Nephron (organoid): Measurements from ENCODE around the gene PKIB.

ENCODE experiments used
- H3K27ac Mint-ChIP-seq, 3 experiments: 2 replicates each; pipeline ENCODE4 v1.8.0; 2020; ENCODE audit warnings: mixed read lengths in 3 of 3, mild to moderate bottlenecking in 2 of 3, moderate library complexity in 1 of 3
- H3K27me3 Mint-ChIP-seq: 2 replicates; pipeline ENCODE4 v1.8.0; 2021; ENCODE audit warnings: low read depth, mild to moderate bottlenecking, moderate library complexity, mixed read lengths
- H3K36me3 Mint-ChIP-seq: 2 replicates; pipeline ENCODE4 v1.8.0; 2020; ENCODE audit warnings: low read depth, mixed read lengths
- H3K4me1 Mint-ChIP-seq: 2 replicates; pipeline ENCODE4 v1.8.0; 2020; ENCODE audit warnings: mixed read lengths
- H3K4me3 Mint-ChIP-seq, 3 experiments: 2 replicates each; pipeline ENCODE4 v1.8.0; 2020; ENCODE audit warnings: mild to moderate bottlenecking in 3 of 3, mixed read lengths in 3 of 3, moderate library complexity in 2 of 3
- H3K9me3 Mint-ChIP-seq: 2 replicates; pipeline ENCODE4 v1.8.0; 2020; ENCODE audit warnings: mixed read lengths
- CTCF ChIP-seq, 3 experiments: fragments of 200-600 bp; sonication (generic); IDR thresholded peaks; one replicate each; pipeline ENCODE4 v1.5.0; 2021; ENCODE audit warnings: antibody characterized with exemption in 3 of 3; ENCODE audit not compliant: unreplicated experiment in 3 of 3

The PKIB gene

GRCh38 chr6:122649701-122650100, 39.5 kb downstream of the PKIB start:
- Mint-ChIP-seq H3K9me3 (no peaks in the 10 kb centered on the region), H3K27ac (no peak overlapping the region), H3K4me3 (no peak overlapping the region), H3K36me3 (no peaks in the 10 kb centered on the region), H3K27me3 (peaks cover 6% of the 10 kb centered on the region), H3K4me1 (no peaks in the 10 kb centered on the region)
- TF ChIP-seq CTCF (IDR thresholded peaks at IDR 0.05; ENCODE audit: unreplicated experiment in 3 of 3): no peak

GRCh38 chr6:122650403-122650802, 40.2 kb downstream of the PKIB start:
- Mint-ChIP-seq H3K27me3 (peaks cover 2% of the 10 kb centered on the region), H3K4me3 (no peak overlapping the region), H3K4me1 (no peaks in the 10 kb centered on the region), H3K36me3 (no peaks in the 10 kb centered on the region), H3K9me3 (no peaks in the 10 kb centered on the region), H3K27ac (no peak overlapping the region)
- TF ChIP-seq CTCF (IDR thresholded peaks at IDR 0.05; ENCODE audit: unreplicated experiment in 3 of 3): no peak

- no peaks in the 10 kb centered on the region for H3K4me1 Mint-ChIP-seq
- H3K36me3 Mint-ChIP-seq: no peaks in the 10 kb centered on the region
- H3K9me3 Mint-ChIP-seq: no peaks in the 10 kb centered on the region
- H3K4me3 Mint-ChIP-seq: no peak overlapping the region
- H3K27ac Mint-ChIP-seq: no peak overlapping the region
- no peak for TF ChIP-seq CTCF (IDR thresholded peaks at IDR 0.05; ENCODE audit: unreplicated experiment in 3 of 3)
- H3K27me3 Mint-ChIP-seq: no peaks in the 10 kb centered on the region
These were observed 40.8 kb downstream of the PKIB start for GRCh38 chr6:122651031-122651430.

- H3K4me3 Mint-ChIP-seq: no peak overlapping the region
These were observed 41.4 kb downstream of the PKIB start for GRCh38 chr6:122651604-122652003.

GRCh38 chr6:122652431-122652830, 42.2 kb downstream of the PKIB start:
- Mint-ChIP-seq H3K9me3 (no peaks in the 10 kb centered on the region), H3K4me3 (no peak overlapping the region), H3K27me3 (no peaks in the 10 kb centered on the region), H3K4me1 (peaks cover 3% of the 10 kb centered on the region), H3K36me3 (no peaks in the 10 kb centered on the region), H3K27ac (no peak overlapping the region)
- no peak for TF ChIP-seq CTCF (IDR thresholded peaks at IDR 0.05; ENCODE audit: unreplicated experiment in 3 of 3)

More at GRCh38 chr6:122651604-122652003, 41.4 kb downstream of the PKIB start:
- no peaks in the 10 kb centered on the region for H3K36me3 Mint-ChIP-seq
- H3K27me3 Mint-ChIP-seq: no peaks in the 10 kb centered on the region
- no peak overlapping the region for H3K27ac Mint-ChIP-seq
- TF ChIP-seq CTCF (IDR thresholded peaks at IDR 0.05; ENCODE audit: unreplicated experiment in 3 of 3): no peak
- no peaks in the 10 kb centered on the region for H3K9me3 Mint-ChIP-seq
- H3K4me1 Mint-ChIP-seq: no peaks in the 10 kb centered on the region

- H3K9me3 Mint-ChIP-seq: no peaks in the 10 kb centered on the region
- H3K36me3 Mint-ChIP-seq: no peaks in the 10 kb centered on the region
- H3K27ac Mint-ChIP-seq: no peak overlapping the region
- H3K4me3 Mint-ChIP-seq: no peak overlapping the region
- no peaks in the 10 kb centered on the region for H3K27me3 Mint-ChIP-seq
- peaks cover 5% of the 10 kb centered on the region for H3K4me1 Mint-ChIP-seq
- no peak for TF ChIP-seq CTCF (IDR thresholded peaks at IDR 0.05; ENCODE audit: unreplicated experiment in 3 of 3)
These were observed 42.9 kb downstream of the PKIB start for GRCh38 chr6:122653094-122653493.
